RPMI7951 (cell line): ENCODE data around the gene RNASEH2C. TPM values are rescaled to one million over a fixed set of nuclear protein-coding genes. Genes with fewer than 3 reads are reported as not detected.
"Not testable (repeated sequence)": the region's sequence is repeated elsewhere in the genome, so short reads cannot be mapped to it uniquely, and the experiment has no call there.

Experiments
- DNase-seq: peaks from one replicate; pipeline ENCODE4 v3.0.0-alpha.2; 2012; ENCODE audit warnings: low read depth
- total RNA-seq: library from RNA; depleted of rRNA; stranded (reverse); fragments of >200 nt; shearing (Covaris generic); gene quantifications from 2 replicates; pipeline ENCODE4 v1.2.3, GENCODE V29; 2014; rRNA removed

The RNASEH2C gene
- total RNA-seq, 1 experiment from 2014 or later, result 38.3 TPM

GRCh38 chr11:65683480-65683879 is 37.1 kb downstream of the RNASEH2C start:
- DNase-seq, result not testable (repeated sequence)

- DNase-seq, result no peak
Observed at GRCh38 chr11:65680192-65680743, 40.3 kb downstream of the RNASEH2C start.

GRCh38 chr11:65672982-65673381 is 47.6 kb downstream of the RNASEH2C start:
- DNase-seq, result no peak

GRCh38 chr11:65672180-65672860 is 48.3 kb downstream of the RNASEH2C start:
- peak; percentile 14 for DNase-seq

Other genes with a start within 250 kb of the RNASEH2C start
- gene MALAT1, start 221.8 kb downstream of the RNASEH2C start, total RNA-seq, result 481 and 510 TPM in 2 replicates
- gene SCYL1, start 195.7 kb downstream of the RNASEH2C start, total RNA-seq, result 64.1 and 65.7 TPM in 2 replicates
- gene LTBP3, start 162.4 kb downstream of the RNASEH2C start, total RNA-seq, result 20.9 and 38.4 TPM in 2 replicates
- gene ZNRD2, start 150.3 kb downstream of the RNASEH2C start, total RNA-seq, result 87.7 and 98.0 TPM in 2 replicates
- 36.9 and 43.1 TPM in 2 replicates for gene FAM89B, start 148.3 kb downstream of the RNASEH2C start, total RNA-seq
- 22.8 and 47.8 TPM in 2 replicates for gene EHBP1L1, start 144.7 kb downstream of the RNASEH2C start, total RNA-seq
- not detected in 2 replicates for gene KCNK7, start 125.0 kb downstream of the RNASEH2C start, total RNA-seq
- 11.8 and 24.2 TPM in 2 replicates for gene MAP3K11, start 106.6 kb downstream of the RNASEH2C start, total RNA-seq
- gene PCNX3, start 105.0 kb downstream of the RNASEH2C start, total RNA-seq, result 9.1 and 11.9 TPM in 2 replicates
- 16.7 and 21.2 TPM in 2 replicates for gene SIPA1, start 82.7 kb downstream of the RNASEH2C start, total RNA-seq
- 33.3 and 34.2 TPM in 2 replicates for gene RELA, start 57.9 kb downstream of the RNASEH2C start, total RNA-seq
- 36.8 and 47.9 TPM in 2 replicates for gene KAT5, start 8.5 kb downstream of the RNASEH2C start, total RNA-seq
- gene AP5B1, start 60.2 kb upstream of the RNASEH2C start, total RNA-seq, result 4.2 and 6.7 TPM in 2 replicates
- gene OVOL1, start 66.3 kb upstream of the RNASEH2C start, total RNA-seq, result not detected in 2 replicates
- 0.20 TPM in 1 of 2 replicates, not detected in the other for gene SNX32, start 113.2 kb upstream of the RNASEH2C start, total RNA-seq
- gene CFL1, start 137.4 kb upstream of the RNASEH2C start, total RNA-seq, result 2,043 and 2,212 TPM in 2 replicates
- gene MUS81, start 139.6 kb upstream of the RNASEH2C start, total RNA-seq, result 38.9 and 40.6 TPM in 2 replicates
- 5.4 and 8.4 TPM in 2 replicates for gene EFEMP2, start 152.0 kb upstream of the RNASEH2C start, total RNA-seq
- 5.4 and 8.9 TPM in 2 replicates for gene CTSW, start 159.0 kb upstream of the RNASEH2C start, total RNA-seq
- gene FIBP, start 167.7 kb upstream of the RNASEH2C start, total RNA-seq, result 141 and 145 TPM in 2 replicates
- 34.7 and 61.6 TPM in 2 replicates for gene CCDC85B, start 169.9 kb upstream of the RNASEH2C start, total RNA-seq
- 158 and 232 TPM in 2 replicates for gene FOSL1, start 179.6 kb upstream of the RNASEH2C start, total RNA-seq
- 31.1 and 37.5 TPM in 2 replicates for gene C11orf68, start 198.3 kb upstream of the RNASEH2C start, total RNA-seq
- 405 and 548 TPM in 2 replicates for gene DRAP1, start 198.6 kb upstream of the RNASEH2C start, total RNA-seq
- gene TSGA10IP, start 224.7 kb upstream of the RNASEH2C start, total RNA-seq, result not detected in 2 replicates
- gene SART1, start 240.9 kb upstream of the RNASEH2C start, total RNA-seq, result 39.4 and 58.1 TPM in 2 replicates